DMS 273 (cell line): ENCODE measurements around the gene SCD5.

Source experiments
- DNase-seq: peaks from one replicate; lab custom pipeline; 2025; ENCODE audit not compliant: unreplicated experiment; lab: John Stamatoyannopoulos, UW

Gene SCD5

DNA sequence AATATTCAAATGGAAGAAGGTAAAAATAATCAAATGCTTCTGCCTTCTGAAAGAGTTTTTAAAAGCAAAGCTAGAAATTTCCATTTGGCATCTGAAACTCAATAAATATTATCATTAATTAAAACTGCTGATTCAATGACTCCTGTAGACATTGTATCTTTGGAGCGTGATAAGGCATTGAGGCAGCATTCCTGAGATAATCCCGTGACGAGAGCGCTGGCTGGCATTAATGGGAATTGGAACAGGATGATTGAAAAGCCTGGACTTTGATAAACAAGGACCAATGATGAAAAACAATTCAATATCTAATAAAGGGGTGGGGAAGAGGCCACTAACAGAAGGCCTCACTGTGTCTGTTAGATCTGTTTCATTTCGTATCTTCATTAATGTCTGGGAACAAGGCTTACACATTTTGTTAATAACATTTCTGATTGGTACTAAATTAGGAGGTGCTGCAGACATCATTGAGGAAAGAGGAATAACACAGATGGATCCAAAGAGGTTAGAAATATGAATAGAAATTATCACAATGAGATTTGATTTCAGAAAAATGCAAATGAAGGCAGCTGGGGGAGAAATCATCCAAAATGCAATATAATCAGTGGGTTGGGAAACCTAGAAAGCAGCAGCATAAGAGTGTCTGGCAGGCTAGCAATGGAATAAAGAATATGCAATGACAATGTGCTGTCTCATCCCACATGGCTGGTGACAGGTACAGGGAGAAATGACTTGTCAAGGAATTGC, 102.3 kb downstream of the SCD5 start:
- DNase-seq, result no peak

GRCh38 chr4:82694892-82695291, 103.7 kb downstream of the SCD5 start:
- no peak for DNase-seq

DNA sequence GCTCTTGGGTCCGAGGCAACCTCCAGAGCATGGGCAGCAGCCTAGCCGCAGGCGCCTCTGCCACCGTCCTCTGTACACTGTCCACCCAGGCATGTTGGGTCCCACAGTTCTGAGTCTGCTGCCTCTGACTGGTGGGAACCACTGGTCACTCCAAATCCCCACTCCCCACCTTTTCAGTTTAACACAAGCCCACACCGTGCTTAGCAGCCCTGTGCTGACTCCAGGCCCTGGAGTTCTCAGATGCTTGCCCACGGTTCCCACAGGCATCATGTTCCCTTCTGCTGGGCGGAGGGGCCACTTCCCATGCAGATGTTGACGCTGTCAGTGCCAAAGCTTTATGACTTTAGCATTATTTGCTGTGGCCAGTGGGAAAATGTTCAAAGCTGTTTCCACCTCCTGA, 104.5 kb downstream of the SCD5 start:
- no peak for DNase-seq

DNA sequence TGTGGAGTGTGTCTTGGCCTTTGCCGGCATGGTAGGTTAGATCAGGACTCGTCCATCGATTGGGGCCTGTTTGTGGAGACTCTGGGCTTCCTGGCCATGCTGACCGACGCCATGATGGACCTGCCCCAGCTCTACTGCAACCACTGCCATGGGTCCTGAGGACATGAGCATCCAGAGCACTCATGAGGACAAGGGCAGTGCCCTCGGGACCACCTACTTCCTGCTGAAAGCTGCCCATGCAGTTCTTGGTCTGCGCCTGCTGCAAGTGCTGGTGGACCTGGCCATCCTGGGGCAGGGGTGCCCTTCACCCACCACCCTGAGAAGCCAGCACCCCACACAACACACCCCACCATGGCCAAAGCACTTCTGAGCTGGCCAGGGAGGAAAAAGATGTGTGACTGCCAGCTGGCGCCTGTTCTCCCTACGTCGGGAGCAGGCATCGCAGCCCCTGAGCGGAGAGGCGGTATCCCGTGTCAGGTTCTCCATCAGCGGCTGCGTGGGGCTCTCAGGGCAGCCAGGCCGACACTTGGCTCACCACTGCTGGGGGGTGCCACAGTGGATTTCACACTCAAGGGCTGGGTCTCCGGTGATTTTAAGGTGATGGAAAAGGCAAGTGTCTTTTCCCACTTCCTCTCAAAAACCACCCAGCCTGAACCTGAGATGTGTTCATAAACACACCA, 106.4 kb downstream of the SCD5 start:
- no peak for DNase-seq

DNA sequence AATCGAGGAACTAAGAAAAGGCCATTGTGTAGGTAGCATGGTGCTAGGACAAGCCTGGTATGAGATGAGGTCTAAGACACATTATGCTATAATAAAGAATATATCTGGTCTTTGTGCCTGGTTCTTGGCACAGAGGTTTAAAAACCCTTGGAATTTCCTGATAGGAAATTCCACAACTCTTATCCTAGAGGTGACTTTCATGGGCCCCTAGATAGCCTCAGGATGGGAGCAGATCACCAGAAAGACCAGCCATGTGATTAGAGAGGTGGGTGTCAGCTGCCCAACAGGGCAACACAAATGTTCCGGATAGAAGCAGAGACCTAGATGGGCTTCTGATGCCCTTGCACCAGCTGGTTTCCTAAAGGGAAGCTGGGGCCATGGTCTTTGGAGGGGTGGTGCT, 107.2 kb downstream of the SCD5 start:
- DNase-seq, result no peak

DNA sequence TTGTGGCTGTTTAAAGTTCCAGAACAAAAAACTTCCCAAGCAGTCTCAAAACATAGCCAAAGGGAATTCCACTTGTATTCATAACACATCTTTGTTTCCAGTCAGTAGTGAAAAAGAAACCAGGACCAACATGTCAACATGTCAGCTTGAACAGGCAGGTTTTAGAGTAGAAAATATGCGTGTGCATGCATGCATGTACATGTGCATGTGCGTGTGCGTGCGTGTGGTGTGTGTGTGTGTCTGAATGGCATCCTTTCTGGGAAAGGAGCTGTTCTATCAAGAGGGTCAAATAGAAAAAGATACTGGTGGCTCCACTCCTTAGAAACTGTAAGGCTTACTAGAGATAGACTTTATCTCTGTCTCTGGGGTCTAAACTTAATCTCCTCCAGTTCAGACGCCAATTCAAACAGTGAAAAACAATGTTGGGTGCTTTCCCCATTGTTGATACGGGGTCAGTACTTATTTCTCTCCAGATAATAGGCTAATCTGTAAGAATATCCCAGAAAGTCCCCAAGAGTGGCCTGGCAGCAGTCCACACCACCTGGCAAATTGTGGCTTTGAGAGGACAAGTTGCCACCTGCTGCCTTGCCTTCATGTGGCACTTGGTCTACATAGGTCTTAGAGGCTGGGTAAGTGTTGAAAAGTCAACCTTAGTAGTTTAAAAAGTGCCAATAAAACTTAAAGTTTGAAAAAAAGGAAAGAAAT, 110.4 kb downstream of the SCD5 start:
- peak; percentile 22 for DNase-seq

GRCh38 chr4:82687531-82687930, 111.1 kb downstream of the SCD5 start:
- no peak for DNase-seq

DNA sequence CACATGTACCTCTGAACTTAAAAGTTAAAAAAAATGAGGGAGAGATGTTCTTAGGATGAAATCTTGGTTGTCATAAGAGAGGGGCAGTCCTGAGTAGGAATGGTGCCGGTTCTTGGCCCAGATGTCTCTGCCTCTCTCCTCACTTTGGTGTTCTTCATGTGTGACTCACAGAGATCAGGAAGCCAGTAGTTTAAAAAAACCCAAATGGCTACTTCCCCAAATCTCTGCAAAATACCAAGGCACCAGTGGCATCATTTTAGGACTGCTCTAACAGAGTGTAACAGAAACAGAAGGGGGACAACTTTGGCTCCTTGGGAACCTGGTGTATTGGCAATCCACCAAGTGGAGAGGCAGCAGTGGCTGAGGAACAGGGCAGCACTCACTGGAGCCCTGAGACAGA, 116.8 kb downstream of the SCD5 start:
- peak; percentile 5 for DNase-seq

DNA sequence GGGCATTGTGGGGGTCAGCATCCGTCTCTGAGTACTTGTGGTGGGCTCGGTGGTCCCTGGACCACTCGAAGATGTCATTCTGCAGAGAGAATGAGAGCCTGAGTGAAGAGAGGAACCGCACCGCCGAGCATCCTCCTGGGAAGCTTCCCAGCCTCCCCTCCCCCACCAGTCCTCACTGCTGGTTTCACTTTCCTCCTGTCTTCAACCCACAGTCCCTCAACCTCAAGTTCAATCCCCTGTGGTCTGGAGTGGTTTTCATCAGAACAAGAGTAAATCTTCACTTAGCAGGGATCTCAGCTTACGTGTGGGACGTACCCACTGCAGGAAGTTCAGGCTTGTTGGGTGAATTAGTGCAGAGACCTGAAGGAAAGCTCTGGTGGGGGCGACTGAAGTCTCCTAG, 117.8 kb downstream of the SCD5 start:
- DNase-seq, result no peak

DNA sequence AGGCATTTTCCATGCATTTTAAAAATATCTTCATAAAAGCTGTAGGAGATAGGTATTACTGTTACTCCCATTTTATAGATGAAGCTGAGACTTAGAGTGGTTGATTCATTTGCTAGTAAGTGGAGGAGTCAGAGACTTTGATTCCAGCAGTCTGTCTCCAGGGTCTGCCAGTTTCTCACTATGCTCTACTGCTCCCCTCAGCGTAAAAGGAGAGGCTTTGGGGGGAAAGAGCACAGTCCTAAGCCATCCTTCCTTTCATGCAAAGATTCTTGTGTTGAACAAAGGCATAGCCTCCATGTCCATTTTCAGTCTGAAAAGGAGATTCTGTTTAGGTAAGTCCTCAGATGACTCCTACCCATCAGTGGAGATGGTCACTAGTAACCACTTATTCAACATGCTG, 119.1 kb downstream of the SCD5 start:
- DNase-seq, result no peak

GRCh38 chr4:82678051-82678450, 120.5 kb downstream of the SCD5 start:
- no peak for DNase-seq

- no peak for DNase-seq
These were observed 121.3 kb downstream of the SCD5 start for GRCh38 chr4:82677327-82677726.

DNA sequence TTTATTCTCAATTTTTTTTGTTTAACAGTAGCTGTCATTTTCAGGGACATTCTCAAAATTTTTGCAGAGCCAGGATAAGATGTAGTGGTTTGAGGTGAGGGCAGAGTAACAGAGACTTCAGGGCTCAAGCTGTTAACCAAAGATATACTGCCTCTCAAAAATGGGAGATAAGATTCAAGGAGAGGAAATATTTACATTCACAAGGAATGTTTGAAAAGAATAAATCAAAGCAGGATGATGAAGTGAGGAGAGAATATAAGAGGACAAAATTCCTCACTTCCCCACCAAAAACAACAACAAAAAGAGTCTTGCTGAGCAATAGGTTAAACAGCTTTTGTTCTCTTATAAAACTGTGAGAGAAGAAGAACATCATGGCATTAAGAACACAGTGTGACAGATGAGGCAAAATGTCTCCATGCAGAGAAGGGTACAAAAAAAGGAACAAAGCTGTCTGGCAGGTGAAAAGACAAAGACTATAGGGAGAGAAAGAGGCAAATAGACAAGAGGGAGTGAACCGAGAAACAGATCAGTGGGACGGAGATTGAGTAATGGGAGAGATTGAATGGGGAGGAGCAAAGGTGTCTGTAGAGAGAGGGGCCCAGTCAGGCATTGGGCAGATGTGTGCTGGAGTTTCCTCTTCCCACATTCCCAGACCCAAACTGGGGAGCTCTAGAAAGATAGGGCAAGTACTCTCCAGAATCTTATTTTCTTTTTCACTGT, 130.7 kb downstream of the SCD5 start:
- DNase-seq, result no peak

DNA sequence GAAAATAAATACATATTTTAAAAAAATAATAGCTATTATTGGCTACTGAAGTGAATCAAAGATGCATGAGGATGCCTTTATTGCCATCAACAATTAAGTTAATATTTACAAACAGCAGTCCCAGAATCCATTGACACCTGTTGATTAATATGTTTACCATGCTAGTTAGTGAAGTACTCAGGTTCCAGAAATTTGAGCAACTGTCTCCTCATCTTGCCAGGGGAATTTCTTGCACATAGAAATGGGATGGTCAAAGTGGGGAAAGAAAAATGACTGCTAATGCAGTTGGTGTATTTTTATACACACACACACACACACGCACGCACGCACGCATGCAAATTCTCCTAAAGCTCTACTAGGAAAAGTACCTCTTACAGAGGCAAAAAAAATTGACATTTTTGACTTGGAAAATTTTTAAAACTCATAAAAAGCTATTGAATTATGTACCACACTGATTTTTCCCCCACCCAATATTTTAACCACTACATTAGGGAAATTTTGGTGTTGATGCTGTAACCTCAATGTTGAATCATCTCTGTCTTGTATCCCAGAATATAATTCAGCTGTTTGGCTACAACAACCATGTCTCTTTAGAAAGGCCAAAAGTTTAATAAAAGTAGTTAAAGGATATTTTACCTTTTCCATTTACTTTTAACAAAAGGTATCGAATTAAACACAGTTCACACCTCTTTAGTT, 131.5 kb downstream of the SCD5 start:
- no peak for DNase-seq

DNA sequence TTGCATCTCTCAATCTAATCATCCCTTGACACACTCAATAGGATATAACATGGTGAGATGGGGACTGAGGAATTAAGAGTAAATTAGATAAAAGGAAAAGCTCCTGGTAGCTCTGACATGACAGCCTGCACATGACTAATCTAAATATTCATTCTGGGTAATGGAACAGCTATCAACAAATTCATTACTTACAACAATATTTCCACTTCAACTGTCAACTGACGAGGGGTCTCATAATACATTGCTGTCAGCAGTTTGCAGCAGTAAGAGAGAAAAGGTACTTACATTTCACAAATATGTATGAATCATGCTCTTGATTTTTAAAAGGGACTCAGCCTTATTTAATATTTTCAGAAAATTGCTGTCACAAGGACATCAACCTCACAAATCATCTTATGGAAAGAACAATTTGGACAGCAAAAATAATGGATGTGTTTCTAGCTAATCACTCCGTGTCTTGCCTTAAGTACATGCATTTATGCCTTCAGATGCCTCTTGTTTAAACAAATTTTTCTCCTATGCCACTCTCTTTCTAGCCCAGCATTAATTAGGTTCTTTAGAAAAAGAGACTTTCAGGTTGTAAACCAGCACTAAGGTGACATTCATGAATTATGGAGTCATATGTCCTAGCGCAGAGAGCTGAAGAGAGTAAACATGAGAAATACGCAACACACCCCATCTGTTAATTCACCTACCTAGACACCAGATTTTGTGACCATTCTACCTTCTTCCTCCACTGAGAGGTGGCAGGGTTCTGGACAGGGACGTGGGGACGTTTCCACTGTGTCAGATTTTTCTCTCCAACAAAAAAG, 137.2 kb downstream of the SCD5 start:
- DNase-seq, result no peak

DNA sequence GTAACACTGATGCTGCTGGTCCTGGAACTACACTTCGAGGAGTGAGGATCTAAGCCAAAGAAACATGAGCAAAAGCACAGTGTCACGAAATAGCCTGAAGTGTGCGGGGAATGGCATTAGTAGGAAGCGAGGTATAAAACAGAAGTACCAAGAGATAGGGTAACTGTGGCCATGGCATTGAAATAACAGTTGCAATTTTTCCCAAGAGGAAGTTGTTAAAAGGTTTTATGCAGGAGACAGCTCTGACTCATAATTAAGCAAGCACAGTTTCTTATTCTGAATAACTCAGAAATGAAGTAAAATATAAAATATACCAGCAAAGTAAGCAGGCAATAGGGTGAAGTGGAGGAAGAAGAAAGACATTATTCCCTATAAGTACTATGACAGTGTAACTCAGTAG, 146.5 kb downstream of the SCD5 start:
- DNase-seq, result no peak

DNA sequence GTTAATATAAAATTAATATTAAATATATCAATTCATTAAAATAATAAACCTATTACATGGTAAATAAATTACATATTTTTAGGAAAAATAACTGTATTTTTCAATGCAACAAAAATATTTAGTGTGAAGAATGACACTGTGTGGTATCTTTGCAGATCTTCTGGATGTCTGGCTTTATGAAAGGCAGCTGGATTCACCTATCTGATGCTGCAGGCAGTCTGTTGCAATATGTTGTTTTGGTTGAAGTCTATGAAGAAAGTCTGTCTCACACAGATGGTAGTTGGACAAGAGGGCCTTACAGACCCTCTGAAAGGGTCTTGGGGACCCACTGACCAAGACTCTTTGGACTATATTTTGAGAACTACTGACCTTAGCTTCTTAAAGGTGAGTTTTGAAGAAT, 147.7 kb downstream of the SCD5 start:
- DNase-seq, result no peak

DNA sequence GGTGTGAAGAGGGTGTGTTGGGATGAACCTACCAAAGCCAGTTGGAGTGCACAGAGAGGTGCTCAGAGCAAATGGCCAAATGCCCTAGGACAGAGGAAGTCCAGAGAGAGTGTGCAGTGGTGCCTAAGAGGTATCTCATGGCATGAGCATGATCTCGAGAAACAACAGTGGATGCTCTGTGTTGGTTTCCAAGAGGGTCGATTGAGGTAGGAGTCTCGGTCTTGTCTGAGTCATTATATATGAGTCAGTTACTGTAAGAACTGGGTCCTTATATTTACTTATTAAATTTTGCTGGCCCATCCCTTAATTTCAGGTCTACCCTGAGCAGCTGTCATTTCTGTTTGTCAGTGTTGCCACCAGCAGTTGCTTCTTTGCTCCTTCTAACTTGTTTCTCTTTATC, 150.2 kb downstream of the SCD5 start:
- no peak for DNase-seq

GRCh38 chr4:82645936-82646565, 152.5 kb downstream of the SCD5 start:
- DNase-seq, result no peak

- no peak for DNase-seq
These were observed 153.9 kb downstream of the SCD5 start for GRCh38 chr4:82644734-82645126.
